GM12875 (cell line): ENCODE results near the gene LONP2.

Experiments used
- H3K4me3 ChIP-seq: one replicate; pipeline ENCODE4 v1.5.1; 2011; ENCODE audit warnings: low read depth, low read length, control low read depth
- TF ChIP-seq, protein P1 (sequence below): IDR thresholded peaks from 2 replicates; pipeline ENCODE4 v1.5.1; 2011; ENCODE audit warnings: low read depth, mild to moderate bottlenecking, control low read depth, inconsistent platforms, low read length, moderate library complexity, borderline replicate concordance; ENCODE audit not compliant: insufficient read depth

LONP2 gene

GRCh38 chr16:48378836-48379235 lies 134.7 kb downstream of the LONP2 start:
- no peak overlapping the region for H3K4me3 ChIP-seq
- TF ChIP-seq, protein P1, sequence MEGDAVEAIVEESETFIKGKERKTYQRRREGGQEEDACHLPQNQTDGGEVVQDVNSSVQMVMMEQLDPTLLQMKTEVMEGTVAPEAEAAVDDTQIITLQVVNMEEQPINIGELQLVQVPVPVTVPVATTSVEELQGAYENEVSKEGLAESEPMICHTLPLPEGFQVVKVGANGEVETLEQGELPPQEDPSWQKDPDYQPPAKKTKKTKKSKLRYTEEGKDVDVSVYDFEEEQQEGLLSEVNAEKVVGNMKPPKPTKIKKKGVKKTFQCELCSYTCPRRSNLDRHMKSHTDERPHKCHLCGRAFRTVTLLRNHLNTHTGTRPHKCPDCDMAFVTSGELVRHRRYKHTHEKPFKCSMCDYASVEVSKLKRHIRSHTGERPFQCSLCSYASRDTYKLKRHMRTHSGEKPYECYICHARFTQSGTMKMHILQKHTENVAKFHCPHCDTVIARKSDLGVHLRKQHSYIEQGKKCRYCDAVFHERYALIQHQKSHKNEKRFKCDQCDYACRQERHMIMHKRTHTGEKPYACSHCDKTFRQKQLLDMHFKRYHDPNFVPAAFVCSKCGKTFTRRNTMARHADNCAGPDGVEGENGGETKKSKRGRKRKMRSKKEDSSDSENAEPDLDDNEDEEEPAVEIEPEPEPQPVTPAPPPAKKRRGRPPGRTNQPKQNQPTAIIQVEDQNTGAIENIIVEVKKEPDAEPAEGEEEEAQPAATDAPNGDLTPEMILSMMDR: no peak

DNA sequence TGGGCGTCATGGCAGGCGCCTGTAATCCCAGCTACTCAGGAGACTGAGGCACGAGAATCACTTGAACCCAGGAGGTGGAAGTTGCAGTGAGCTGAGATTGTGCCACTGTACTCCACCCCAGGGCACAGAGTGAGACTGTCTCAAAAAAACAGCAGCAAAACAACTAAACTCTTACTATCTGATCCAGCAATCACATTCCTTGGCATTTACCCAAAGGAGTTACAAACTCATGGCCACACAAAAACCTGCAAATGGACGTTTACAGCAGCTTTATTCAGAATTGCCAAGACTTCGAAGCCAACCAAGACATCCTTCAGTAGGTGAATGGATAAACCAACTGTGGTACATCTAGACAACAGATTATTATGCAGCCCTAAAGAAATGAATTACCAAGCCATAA lies 137.1 kb downstream of the LONP2 start:
- no peak overlapping the region for H3K4me3 ChIP-seq
- TF ChIP-seq, protein P1: no peak

GRCh38 chr16:48382131-48382530 lies 138.0 kb downstream of the LONP2 start:
- no peak overlapping the region for H3K4me3 ChIP-seq
- TF ChIP-seq, protein P1: no peak

- TF ChIP-seq, protein P1: no peak
- H3K4me3 ChIP-seq: peak overlapping the region; percentile 71
These were observed 139.1 kb downstream of the LONP2 start for GRCh38 chr16:48383009-48383876.

- H3K4me3 ChIP-seq: peak overlapping the region; percentile 71
- TF ChIP-seq, protein P1: no peak
These were observed 139.9 kb downstream of the LONP2 start for GRCh38 chr16:48383877-48384519.

DNA sequence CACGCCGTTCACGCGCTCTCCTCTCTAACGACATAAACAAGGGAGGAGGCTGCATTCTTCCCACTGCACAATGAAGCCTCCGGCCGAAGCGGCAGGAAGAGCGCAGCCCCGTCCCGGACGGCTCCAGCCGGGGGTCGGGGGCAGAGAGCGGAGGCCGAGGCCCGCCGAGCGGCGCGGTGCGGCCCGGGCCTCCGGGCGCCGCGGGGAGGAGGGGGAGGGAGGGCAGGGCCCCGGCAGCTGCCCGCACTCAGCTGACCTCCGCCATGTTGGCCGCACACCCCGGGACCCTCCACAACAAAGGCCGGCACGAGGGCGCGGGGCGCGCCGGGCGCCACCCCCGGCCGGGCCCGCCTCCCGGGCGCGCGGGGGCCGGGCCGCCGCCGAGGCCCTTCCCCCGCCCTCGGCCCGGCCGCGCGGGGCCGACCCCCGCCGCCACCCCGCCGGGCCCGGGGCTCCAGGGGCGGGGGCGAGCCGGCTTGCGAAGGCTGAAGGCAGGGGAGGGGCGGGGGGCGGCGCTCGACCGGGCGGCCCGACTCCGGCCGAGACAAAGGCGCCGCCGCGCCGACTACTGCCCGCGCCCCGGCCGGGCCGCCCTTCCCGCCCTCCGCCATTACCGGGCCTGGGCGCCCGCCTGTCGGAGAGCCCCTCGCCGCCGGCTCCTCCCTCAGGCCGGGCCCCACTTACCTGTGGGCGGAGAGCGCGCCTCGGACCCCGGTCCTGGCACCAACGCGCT lies 140.6 kb downstream of the LONP2 start:
- TF ChIP-seq, protein P1: no peak
- H3K4me3 ChIP-seq: peak overlapping the region; percentile 71
